ENCODE data around the gene OR51M1.

The OR51M1 gene

DNA sequence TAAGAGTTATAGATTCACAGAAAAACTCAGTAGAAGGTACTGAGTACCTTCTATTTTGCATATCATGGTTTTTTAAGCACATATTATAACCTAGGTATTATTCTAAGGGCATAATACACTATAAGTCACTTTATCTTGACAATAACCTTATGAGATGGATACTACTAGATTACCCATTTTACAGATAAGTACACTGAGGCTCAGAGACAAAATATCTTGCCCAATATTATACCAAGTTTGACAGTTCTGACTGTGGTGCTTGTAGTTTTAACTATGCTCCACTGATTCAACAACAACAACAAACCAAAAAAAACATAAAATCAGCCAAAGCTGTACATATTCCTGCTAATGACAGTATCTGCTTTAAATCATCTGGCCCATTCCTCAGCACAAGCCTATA is 10.5 kb downstream of the OR51M1 start:
- no peak for DNase-seq

DNA sequence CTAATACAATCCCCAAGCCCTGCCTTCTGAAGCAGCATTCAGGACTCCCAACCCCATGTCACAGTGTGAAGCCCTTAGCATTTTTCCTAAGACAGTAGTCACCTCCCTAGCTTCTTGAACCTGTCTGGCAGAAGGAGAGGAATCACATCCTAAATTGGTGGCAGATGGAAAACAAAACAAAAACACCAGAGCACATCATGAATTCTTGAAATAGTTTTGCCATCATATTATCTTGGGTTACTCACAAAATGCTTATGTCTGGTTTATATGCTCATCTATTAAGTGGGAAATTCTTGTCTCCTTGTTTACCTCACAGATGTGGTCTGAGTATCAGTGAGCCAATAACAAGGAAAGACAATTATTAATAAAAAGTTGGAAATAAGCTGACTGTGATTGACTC is 15.3 kb downstream of the OR51M1 start:
- no peak for DNase-seq

- DNase-seq: no peak
Observed at GRCh38 chr11:5405173-5405572, 21.6 kb downstream of the OR51M1 start.

DNA sequence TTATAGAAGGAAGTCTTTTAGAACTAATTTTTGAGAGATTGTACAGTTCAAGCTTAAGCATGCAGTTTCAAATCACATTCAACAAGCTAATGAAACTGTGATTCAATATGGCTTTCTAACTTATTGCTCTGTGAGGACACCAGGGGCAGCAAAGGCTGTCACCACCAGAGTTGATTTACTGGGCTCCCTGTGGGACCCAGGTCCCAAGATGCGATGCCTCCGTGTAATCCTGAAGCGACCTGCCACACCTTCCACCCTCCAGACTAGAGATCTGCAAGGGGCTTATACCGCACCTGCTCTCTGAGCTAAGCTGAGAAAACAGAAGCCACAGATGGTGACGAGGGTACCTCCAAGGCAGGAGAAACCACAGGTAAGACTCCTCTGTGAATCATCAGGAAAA is 37.4 kb downstream of the OR51M1 start:
- DNase-seq: no peak

DNA sequence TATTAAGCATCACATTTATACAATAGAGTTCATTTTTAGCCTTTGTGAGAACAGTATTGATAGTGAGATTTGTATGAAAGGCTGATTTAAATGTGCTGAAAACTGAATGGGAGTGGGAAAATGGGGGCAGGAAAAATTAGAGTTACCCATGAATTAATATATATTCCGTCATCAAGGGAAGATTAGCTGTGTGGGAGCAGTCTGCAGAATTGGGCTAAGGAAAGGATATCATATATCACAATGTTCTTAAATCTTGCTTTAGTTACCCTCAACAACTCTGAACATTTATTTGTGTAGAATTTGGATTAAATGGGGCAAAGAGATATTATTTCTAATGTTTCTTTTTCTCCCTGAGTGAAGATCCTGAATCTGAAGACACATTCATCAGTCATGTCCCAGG is 38.2 kb downstream of the OR51M1 start, which contains the start of gene OR51Q1:
OR51Q1 (plus strand) TSS at position 301 of the 400 bp plus-strand sequence; CDS start at position 391, 90 bp downstream.
- no peak for DNase-seq

GRCh38 chr11:5423131-5423530 is 39.5 kb downstream of the OR51M1 start:
- no peak for DNase-seq

- DNase-seq: no peak
Observed at GRCh38 chr11:5441414-5441813, 57.8 kb downstream of the OR51M1 start, which contains the start of gene OR51I1. OR51I1 (minus strand) TSS chr11:5441514; CDS start chr11:5441514, 0 bp downstream.
